WTC11 (cell line): Measurements from ENCODE around the gene TMEM169. TPM values are rescaled to one million over a fixed set of nuclear protein-coding genes. Genes with fewer than 3 reads are reported as not detected.

Source experiments
- ETV6 ChIP-seq: sonication (generic); formaldehyde crosslinking; IDR thresholded peaks from 2 replicates; pipeline ENCODE4 v1.8.1; 2022; ENCODE audit warnings: mild to moderate bottlenecking, missing genetic modification reagents
- FOXK1 ChIP-seq: sonication (generic); formaldehyde crosslinking; IDR thresholded peaks from 2 replicates; pipeline ENCODE4 v1.8.0; 2022; ENCODE audit warnings: mild to moderate bottlenecking, moderate library complexity, missing genetic modification reagents
- FOXP1 ChIP-seq: sonication (generic); formaldehyde crosslinking; IDR thresholded peaks from 2 replicates; pipeline ENCODE4 v1.8.0; 2022; ENCODE audit warnings: missing genetic modification reagents, mild to moderate bottlenecking, moderate library complexity, borderline replicate concordance
- GABPB1 ChIP-seq: sonication (generic); formaldehyde crosslinking; IDR thresholded peaks from 2 replicates; pipeline ENCODE4 v1.8.1; 2023; ENCODE audit warnings: mild to moderate bottlenecking, missing genetic modification reagents
- JUN ChIP-seq: sonication (generic); formaldehyde crosslinking; IDR thresholded peaks from 2 replicates; pipeline ENCODE4 v1.8.0; 2023; ENCODE audit warnings: mild to moderate bottlenecking, missing genetic modification reagents
- NFATC4 ChIP-seq: fragments of 250-450 bp; sonication (Bioruptor Pico); IDR thresholded peaks from 2 replicates; pipeline ENCODE4 v1.9.0; 2021; ENCODE audit warnings: mild to moderate bottlenecking
- NFE2L1 ChIP-seq: sonication (generic); formaldehyde crosslinking; IDR thresholded peaks from 2 replicates; pipeline ENCODE4 v1.8.1; 2023; ENCODE audit warnings: missing genetic modification reagents
- NFYB ChIP-seq: sonication (generic); formaldehyde crosslinking; conservative IDR thresholded peaks from 2 replicates; pipeline ENCODE4 v1.8.0; 2022; ENCODE audit warnings: low read depth, missing genetic modification reagents
- NR3C1 ChIP-seq: sonication (generic); formaldehyde crosslinking; conservative IDR thresholded peaks from 2 replicates; pipeline ENCODE4 v1.8.1; 2023; ENCODE audit warnings: low read depth, mild to moderate bottlenecking, missing genetic modification reagents
- PRRX2 ChIP-seq: fragments of 250-450 bp; sonication (Bioruptor Pico); IDR thresholded peaks from 2 replicates; pipeline ENCODE4 v1.8.0; 2021; ENCODE audit warnings: mild to moderate bottlenecking
- RORB ChIP-seq: fragments of 250-450 bp; sonication (Bioruptor Pico); IDR thresholded peaks from 2 replicates; pipeline ENCODE4 v1.9.0; 2021; ENCODE audit warnings: mild to moderate bottlenecking
- TCF7 ChIP-seq: sonication (generic); formaldehyde crosslinking; IDR thresholded peaks from 2 replicates; pipeline ENCODE4 v1.8.0; 2022; ENCODE audit warnings: mild to moderate bottlenecking, low read depth, missing genetic modification reagents, moderate library complexity
- ZBTB21 ChIP-seq: sonication (generic); formaldehyde crosslinking; IDR thresholded peaks from 2 replicates; pipeline ENCODE4 v1.8.1; 2023; ENCODE audit warnings: mild to moderate bottlenecking, missing genetic modification reagents, borderline replicate concordance
- ZNF121 ChIP-seq: sonication (generic); formaldehyde crosslinking; IDR thresholded peaks from 2 replicates; pipeline ENCODE4 v1.8.0; 2023; ENCODE audit warnings: missing genetic modification reagents
- ZNF416 ChIP-seq: fragments of 250-450 bp; sonication (Bioruptor Pico); IDR thresholded peaks from 2 replicates; pipeline ENCODE4 v1.9.0; 2021; ENCODE audit warnings: mild to moderate bottlenecking, inconsistent platforms
- total RNA-seq: library from RNA; stranded (reverse); gene quantifications from 3 replicates; pipeline ENCODE4 v1.2.3, GENCODE V29; 2021
- TF ChIP-seq, protein P1 (sequence below): sonication (generic); formaldehyde crosslinking; IDR thresholded peaks from 2 replicates; pipeline ENCODE4 v1.8.0; 2022; ENCODE audit warnings: mild to moderate bottlenecking, missing genetic modification reagents
- TF ChIP-seq, protein P2 (sequence below): fragments of 200-600 bp; IDR thresholded peaks from 2 replicates; pipeline ENCODE4 v1.8.0; 2022; ENCODE audit warnings: antibody characterized with exemption
- TF ChIP-seq, protein P3 (sequence below): sonication (generic); formaldehyde crosslinking; IDR thresholded peaks from 2 replicates; pipeline ENCODE4 v1.8.0; 2022; ENCODE audit warnings: mild to moderate bottlenecking, missing genetic modification reagents
- TF ChIP-seq, protein P4 (sequence below): sonication (generic); formaldehyde crosslinking; conservative IDR thresholded peaks from 2 replicates; pipeline ENCODE4 v1.8.1; 2023; ENCODE audit warnings: mild to moderate bottlenecking, low read depth, missing genetic modification reagents, moderate library complexity
- TF ChIP-seq, protein P5 (sequence below): sonication (generic); formaldehyde crosslinking; IDR thresholded peaks from 2 replicates; pipeline ENCODE4 v1.8.0; 2023; ENCODE audit warnings: missing genetic modification reagents
- TF ChIP-seq, protein P6 (sequence below): sonication (generic); formaldehyde crosslinking; IDR thresholded peaks from 2 replicates; pipeline ENCODE4 v1.8.0; 2022; ENCODE audit warnings: mild to moderate bottlenecking, missing genetic modification reagents
- TF ChIP-seq, protein P7 (sequence below): sonication (generic); formaldehyde crosslinking; IDR thresholded peaks from 2 replicates; pipeline ENCODE4 v1.8.1; 2022; ENCODE audit warnings: low read depth, missing genetic modification reagents, borderline replicate concordance

Gene TMEM169
- total RNA-seq, 1 experiment from 2014 or later, result 1.8 TPM

DNA sequence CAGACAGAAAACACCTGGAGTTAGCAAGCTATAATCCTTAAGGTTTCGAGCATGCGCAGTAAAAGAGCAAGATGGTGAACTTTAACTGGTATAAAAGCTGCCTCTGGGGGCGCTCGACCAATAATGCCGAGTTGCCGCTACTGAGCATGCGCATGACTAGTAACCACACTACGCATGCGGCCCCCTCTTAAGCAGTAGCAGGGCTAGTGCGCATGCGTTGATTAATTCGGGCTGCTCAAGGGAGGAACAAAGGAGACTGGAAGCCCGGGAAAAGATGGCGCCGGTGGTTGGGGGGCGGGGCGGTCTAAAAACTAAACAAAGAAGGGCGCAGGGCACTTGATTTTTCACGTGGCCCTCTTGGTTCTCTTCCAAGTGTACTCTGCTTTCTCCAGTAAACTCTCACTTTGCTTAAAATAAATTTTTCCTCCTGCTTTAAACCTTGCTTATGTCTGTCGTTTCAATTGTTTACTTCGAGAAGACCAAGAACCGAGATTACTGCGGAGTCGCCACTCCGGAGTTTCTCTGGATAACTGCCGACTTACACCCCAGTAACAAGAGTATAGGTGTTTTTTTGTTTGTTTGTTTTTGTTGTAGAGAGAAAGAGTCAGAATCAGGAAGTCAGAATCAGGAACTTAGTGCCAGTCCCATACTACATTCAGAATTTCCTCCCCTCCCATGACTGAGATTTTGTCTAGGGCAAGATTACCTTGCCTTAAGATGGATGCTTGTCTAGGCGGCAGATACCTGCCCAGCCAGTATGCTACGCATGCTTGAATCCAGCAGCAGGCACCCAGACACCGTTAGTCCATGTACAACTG lies 33.2 kb downstream of the TMEM169 start (continued):
- TF ChIP-seq NR3C1 (no peak), ZNF121 (no peak), NFE2L1 (CRISPR knock-in tag) (no peak), TCF7 (CRISPR knock-in tag) (no peak), GABPB1 (peak; percentile 41; the same call in 1 of the 2 replicates), NFYB (CRISPR knock-in tag) (no peak), ZNF416 (peak; percentile 95), JUN (CRISPR knock-in tag) (no peak), NFATC4 (CRISPR knock-in tag) (peak; percentile 88), PRRX2 (CRISPR knock-in tag) (0 out of 2 replicates have a peak, but pooled peaks have one; percentile 88), ZBTB21 (CRISPR knock-in tag) (no peak), RORB (CRISPR knock-in tag) (no peak), FOXP1 (CRISPR knock-in tag) (no peak), FOXK1 (CRISPR knock-in tag) (no peak), ETV6 (CRISPR knock-in tag) (no peak)
- TF ChIP-seq, protein P1, sequence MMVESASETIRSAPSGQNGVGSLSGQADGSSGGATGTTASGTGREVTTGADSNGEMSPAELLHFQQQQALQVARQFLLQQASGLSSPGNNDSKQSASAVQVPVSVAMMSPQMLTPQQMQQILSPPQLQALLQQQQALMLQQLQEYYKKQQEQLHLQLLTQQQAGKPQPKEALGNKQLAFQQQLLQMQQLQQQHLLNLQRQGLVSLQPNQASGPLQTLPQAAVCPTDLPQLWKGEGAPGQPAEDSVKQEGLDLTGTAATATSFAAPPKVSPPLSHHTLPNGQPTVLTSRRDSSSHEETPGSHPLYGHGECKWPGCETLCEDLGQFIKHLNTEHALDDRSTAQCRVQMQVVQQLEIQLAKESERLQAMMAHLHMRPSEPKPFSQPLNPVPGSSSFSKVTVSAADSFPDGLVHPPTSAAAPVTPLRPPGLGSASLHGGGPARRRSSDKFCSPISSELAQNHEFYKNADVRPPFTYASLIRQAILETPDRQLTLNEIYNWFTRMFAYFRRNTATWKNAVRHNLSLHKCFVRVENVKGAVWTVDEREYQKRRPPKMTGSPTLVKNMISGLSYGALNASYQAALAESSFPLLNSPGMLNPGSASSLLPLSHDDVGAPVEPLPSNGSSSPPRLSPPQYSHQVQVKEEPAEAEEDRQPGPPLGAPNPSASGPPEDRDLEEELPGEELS (CRISPR knock-in tag), result no peak
- TF ChIP-seq, protein P2, sequence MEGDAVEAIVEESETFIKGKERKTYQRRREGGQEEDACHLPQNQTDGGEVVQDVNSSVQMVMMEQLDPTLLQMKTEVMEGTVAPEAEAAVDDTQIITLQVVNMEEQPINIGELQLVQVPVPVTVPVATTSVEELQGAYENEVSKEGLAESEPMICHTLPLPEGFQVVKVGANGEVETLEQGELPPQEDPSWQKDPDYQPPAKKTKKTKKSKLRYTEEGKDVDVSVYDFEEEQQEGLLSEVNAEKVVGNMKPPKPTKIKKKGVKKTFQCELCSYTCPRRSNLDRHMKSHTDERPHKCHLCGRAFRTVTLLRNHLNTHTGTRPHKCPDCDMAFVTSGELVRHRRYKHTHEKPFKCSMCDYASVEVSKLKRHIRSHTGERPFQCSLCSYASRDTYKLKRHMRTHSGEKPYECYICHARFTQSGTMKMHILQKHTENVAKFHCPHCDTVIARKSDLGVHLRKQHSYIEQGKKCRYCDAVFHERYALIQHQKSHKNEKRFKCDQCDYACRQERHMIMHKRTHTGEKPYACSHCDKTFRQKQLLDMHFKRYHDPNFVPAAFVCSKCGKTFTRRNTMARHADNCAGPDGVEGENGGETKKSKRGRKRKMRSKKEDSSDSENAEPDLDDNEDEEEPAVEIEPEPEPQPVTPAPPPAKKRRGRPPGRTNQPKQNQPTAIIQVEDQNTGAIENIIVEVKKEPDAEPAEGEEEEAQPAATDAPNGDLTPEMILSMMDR, result peak; percentile 89
- TF ChIP-seq, protein P3, sequence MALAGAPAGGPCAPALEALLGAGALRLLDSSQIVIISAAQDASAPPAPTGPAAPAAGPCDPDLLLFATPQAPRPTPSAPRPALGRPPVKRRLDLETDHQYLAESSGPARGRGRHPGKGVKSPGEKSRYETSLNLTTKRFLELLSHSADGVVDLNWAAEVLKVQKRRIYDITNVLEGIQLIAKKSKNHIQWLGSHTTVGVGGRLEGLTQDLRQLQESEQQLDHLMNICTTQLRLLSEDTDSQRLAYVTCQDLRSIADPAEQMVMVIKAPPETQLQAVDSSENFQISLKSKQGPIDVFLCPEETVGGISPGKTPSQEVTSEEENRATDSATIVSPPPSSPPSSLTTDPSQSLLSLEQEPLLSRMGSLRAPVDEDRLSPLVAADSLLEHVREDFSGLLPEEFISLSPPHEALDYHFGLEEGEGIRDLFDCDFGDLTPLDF (CRISPR knock-in tag), result no peak
- TF ChIP-seq, protein P4, sequence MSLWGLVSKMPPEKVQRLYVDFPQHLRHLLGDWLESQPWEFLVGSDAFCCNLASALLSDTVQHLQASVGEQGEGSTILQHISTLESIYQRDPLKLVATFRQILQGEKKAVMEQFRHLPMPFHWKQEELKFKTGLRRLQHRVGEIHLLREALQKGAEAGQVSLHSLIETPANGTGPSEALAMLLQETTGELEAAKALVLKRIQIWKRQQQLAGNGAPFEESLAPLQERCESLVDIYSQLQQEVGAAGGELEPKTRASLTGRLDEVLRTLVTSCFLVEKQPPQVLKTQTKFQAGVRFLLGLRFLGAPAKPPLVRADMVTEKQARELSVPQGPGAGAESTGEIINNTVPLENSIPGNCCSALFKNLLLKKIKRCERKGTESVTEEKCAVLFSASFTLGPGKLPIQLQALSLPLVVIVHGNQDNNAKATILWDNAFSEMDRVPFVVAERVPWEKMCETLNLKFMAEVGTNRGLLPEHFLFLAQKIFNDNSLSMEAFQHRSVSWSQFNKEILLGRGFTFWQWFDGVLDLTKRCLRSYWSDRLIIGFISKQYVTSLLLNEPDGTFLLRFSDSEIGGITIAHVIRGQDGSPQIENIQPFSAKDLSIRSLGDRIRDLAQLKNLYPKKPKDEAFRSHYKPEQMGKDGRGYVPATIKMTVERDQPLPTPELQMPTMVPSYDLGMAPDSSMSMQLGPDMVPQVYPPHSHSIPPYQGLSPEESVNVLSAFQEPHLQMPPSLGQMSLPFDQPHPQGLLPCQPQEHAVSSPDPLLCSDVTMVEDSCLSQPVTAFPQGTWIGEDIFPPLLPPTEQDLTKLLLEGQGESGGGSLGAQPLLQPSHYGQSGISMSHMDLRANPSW (CRISPR knock-in tag), result no peak
- TF ChIP-seq, protein P5, sequence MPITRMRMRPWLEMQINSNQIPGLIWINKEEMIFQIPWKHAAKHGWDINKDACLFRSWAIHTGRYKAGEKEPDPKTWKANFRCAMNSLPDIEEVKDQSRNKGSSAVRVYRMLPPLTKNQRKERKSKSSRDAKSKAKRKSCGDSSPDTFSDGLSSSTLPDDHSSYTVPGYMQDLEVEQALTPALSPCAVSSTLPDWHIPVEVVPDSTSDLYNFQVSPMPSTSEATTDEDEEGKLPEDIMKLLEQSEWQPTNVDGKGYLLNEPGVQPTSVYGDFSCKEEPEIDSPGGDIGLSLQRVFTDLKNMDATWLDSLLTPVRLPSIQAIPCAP (CRISPR knock-in tag), result no peak
- TF ChIP-seq, protein P6, sequence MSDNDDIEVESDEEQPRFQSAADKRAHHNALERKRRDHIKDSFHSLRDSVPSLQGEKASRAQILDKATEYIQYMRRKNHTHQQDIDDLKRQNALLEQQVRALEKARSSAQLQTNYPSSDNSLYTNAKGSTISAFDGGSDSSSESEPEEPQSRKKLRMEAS (CRISPR knock-in tag), result no peak
- TF ChIP-seq, protein P7, sequence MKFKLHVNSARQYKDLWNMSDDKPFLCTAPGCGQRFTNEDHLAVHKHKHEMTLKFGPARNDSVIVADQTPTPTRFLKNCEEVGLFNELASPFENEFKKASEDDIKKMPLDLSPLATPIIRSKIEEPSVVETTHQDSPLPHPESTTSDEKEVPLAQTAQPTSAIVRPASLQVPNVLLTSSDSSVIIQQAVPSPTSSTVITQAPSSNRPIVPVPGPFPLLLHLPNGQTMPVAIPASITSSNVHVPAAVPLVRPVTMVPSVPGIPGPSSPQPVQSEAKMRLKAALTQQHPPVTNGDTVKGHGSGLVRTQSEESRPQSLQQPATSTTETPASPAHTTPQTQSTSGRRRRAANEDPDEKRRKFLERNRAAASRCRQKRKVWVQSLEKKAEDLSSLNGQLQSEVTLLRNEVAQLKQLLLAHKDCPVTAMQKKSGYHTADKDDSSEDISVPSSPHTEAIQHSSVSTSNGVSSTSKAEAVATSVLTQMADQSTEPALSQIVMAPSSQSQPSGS (CRISPR knock-in tag), result no peak
